Measurements from ENCODE around the gene LCOR. TPM values are rescaled to one million over a fixed set of nuclear protein-coding genes. Genes with fewer than 3 reads are reported as not detected.
A peak's percentile ranks its signal among the peaks of the same experiment; 100 is the strongest.
"Not testable (repeated sequence)": the region's sequence is repeated elsewhere in the genome, so short reads cannot be mapped to it uniquely, and the experiment has no call there.

LCOR gene
- total RNA-seq, 1 experiment from 2014 or later = 56.5 TPM

- in situ Hi-C loops (cut with HindIII; ENCODE audit: low sequenced_read_pairs) = no loop called here
- peak; percentile 57 for DNase-seq (ENCODE audit: low spot score)
These were observed 86.3 kb downstream of the LCOR start for GRCh38 chr10:96918214-96919002.

GRCh38 chr10:96919785-96920430 lies 87.8 kb downstream of the LCOR start:
- in situ Hi-C loops (cut with HindIII; ENCODE audit: low sequenced_read_pairs) = no loop called here
- DNase-seq (ENCODE audit: low spot score) = no peak

DNA sequence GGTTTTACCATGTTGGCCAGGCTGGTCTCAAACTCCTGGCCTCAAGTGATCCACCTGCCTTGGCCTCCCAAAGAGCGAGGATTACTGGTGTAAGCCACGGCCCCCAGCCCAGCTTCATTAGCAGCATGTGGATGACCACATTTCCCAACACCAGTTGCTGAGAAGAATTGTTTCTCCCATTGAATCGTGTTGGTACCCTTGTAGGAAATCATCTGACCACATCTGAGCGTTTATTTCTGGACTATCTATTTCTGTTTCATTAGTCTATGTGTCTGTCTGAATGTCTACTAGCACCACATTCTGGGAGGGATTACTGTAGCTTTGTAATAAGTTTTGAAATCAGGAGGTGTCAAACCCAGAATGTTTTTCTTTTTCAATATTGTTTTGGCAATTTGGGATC lies 89.6 kb downstream of the LCOR start:
- in situ Hi-C loops (cut with HindIII; ENCODE audit: low sequenced_read_pairs) = no loop called here
- DNase-seq (ENCODE audit: low spot score) = no peak

- DNase-seq (ENCODE audit: low spot score) = no peak
- in situ Hi-C loops (cut with HindIII; ENCODE audit: low sequenced_read_pairs) = no loop called here
These were observed 91.2 kb downstream of the LCOR start for GRCh38 chr10:96922978-96923948.

- in situ Hi-C loops (cut with HindIII; ENCODE audit: low sequenced_read_pairs) = no loop called here
- no peak for DNase-seq (ENCODE audit: low spot score)
These were observed 92.8 kb downstream of the LCOR start for GRCh38 chr10:96924861-96925260.

DNA sequence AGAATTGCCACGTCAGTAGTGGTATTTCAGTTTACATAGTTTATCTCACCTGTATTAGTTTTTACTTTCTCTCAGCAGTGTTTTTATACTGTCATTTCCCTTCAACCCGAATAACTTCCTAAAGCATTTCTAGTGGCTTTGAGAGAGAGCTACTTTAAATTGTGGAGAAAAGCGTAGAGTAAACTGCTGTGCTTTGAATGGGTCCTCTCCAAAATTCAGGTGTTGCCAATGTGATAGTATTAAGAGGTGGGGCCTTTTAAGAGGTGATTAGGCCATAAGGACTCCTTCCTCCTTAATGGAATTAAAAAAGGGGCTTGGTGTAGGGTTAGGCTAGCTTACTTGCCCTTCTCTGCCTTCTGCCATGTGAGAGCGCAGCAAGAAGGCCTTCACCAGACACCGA lies 98.4 kb downstream of the LCOR start:
- DNase-seq (ENCODE audit: low spot score) = no peak
- in situ Hi-C loops (cut with HindIII; ENCODE audit: low sequenced_read_pairs) = no loop called here

- no peak for DNase-seq (ENCODE audit: low spot score)
- in situ Hi-C loops (cut with HindIII; ENCODE audit: low sequenced_read_pairs) = no loop called here
These were observed 103.0 kb downstream of the LCOR start for GRCh38 chr10:96935148-96935547.

DNA sequence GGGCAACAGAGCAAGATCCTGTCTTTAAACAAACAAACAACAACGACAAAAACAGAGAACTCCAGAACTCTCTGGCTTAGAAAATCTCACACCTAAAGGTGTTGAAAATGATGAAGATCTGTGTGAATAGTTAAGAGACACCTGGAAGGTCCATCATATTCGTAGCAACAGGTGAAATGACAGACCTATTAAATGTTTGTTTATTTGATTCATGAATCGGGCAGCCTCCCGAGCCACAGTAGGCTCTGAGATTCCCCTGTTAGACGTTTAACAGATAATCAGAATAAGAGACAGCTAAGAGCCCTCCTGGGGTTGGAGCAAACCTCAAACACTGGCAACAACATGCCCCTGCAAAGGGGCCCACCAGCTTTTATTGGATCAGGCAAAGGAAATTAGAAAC lies 103.7 kb downstream of the LCOR start:
- in situ Hi-C loops (cut with HindIII; ENCODE audit: low sequenced_read_pairs) = no loop called here
- DNase-seq (ENCODE audit: low spot score) = no peak

DNA sequence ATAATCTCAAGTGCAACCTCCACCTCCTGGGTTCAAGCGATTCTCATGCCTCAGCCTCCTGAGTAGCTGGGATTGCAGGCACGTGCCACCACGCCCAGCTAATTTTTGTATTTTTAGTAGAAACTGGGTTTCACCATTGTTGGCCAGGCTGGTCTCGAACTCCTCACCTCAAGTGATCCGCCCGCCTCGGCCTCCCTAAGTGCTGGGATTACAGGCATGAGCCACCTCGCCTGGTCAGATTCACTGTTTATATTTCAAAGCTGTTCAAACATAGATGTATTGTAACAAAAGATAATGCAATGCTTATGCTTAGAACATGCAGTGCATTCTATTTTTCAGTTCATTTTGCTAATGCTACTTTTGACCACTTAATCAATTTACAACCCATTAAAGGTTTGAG lies 111.1 kb downstream of the LCOR start:
- DNase-seq (ENCODE audit: low spot score); in situ Hi-C loops (cut with HindIII; ENCODE audit: low sequenced_read_pairs): not testable (repeated sequence)

DNA sequence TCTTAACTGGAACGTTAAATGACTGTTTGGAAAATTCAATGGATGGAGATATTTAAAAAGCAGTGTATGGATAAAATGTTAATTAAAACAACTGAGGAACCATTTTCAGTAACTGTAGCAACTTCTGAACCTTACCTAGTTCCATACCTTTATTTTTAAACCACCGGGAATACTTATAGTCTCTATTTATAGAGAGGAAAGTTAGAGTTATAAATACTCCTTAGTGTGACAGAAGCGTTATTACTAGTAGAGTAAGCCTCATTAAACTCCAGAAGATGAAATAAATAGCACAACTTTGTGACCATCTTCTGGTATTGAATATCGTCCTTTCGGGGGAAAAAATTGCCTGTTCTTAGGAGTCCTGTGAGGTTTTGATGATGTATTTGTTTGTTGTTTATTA lies 114.9 kb downstream of the LCOR start:
- in situ Hi-C loops (cut with HindIII; ENCODE audit: low sequenced_read_pairs) = no loop called here
- no peak for DNase-seq (ENCODE audit: low spot score)

DNA sequence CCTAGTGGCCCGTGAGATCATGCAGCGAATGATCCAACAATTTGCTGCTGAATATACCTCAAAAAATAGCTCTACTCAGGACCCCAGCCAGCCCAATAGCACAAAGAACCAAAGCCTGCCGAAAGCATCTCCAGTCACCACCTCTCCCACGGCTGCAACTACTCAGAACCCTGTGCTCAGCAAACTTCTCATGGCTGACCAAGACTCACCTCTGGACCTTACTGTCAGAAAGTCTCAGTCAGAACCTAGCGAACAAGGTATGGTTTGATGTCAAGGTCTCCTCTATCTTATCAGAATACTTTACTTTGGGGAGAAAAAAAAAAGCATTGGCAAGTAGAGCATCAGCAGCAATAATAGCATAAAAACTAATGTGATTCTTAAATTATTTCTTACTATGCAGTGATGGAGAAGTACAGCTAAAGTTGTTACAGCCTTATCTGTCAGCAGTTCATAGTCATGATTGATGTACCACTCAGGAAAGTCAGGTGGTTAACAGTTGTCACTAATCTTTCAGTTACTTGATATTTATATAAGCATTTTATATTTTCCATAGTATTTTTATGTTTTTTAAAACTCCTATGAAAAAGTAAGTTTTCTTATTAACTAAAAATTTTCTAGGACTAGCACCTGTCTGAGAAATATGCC lies 117.1 kb downstream of the LCOR start:
- in situ Hi-C loops (cut with HindIII; ENCODE audit: low sequenced_read_pairs) = no loop called here
- no peak for DNase-seq (ENCODE audit: low spot score)

DNA sequence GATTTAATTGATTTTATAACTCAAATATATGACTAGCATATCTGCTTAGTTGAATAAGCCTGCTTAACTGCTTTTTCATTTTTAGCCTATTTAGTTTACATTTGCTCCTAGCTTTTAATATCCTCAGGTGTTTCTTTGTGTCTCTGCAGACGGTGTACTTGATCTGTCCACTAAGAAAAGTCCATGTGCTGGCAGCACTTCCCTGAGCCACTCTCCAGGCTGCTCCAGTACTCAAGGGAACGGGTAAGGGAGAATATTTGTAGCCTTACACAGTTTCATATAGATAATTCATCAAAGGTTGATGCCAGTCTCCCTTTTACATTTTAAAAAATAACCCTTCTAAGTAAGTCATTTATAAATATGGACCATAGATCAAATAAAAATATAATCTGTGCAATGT lies 119.9 kb downstream of the LCOR start:
- in situ Hi-C loops (cut with HindIII; ENCODE audit: low sequenced_read_pairs) = no loop called here
- no peak for DNase-seq (ENCODE audit: low spot score)

GRCh38 chr10:96955794-96956193 lies 123.7 kb downstream of the LCOR start:
- no peak for DNase-seq (ENCODE audit: low spot score)
- in situ Hi-C loops (cut with HindIII; ENCODE audit: low sequenced_read_pairs) = no loop called here

DNA sequence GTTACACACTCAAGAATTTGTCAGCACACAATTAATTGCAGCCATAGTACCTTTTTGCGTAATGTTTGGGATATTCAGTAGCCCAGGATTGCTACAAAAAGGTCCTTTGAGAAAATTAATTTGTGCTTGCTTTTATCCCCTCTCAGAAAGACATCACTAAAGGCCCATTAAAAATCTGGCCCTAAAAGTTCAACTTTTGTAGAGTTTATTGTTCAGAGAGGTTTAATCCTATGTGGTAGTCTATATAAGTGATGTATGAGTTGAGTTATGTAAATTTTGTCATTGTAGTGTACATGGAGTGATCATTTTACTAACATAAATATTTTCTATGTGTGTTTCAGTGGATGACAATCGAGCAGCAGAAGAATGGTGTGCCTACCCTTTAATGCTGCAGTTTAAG lies 126.0 kb downstream of the LCOR start:
- DNase-seq (ENCODE audit: low spot score) = no peak
- in situ Hi-C loops (cut with HindIII; ENCODE audit: low sequenced_read_pairs) = no loop called here

DNA sequence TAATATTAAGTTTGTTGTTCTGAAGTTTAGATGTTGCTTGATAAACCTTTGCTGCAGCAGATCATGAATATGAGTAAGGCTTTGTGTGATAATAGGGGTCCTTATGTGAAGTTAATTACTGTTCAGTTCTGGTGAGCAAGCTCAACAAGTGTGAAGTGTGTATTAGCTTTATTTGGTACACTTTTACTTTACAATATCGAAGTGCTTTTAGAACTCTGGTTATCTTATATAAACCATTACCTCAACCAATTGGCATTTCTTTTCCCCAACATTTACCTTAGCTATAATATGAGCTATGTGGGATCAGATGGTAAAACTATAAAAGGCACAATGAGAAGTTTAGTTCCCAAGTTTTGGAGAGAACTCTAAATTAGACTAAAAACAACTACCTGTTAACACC lies 127.6 kb downstream of the LCOR start:
- no peak for DNase-seq (ENCODE audit: low spot score)
- in situ Hi-C loops (cut with HindIII; ENCODE audit: low sequenced_read_pairs) = no loop called here

DNA sequence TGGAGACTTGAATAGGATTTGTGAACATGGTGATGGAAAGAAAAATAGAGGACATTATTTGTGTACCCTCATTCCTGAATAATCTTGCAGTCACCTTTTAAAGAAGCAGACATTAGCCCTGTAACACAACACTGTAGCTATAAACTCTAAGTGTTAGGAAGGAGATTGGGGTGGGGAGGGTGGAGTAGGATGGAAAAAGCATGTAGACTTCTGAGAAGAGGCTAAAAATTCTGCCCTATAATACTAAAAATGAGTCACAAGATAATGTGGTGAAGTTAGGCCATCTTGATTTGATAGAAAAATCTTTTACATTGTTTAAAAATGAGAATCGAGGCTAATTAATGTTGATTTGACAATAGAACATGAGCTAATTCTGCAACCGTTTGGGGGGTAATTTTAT lies 128.8 kb downstream of the LCOR start:
- in situ Hi-C loops (cut with HindIII; ENCODE audit: low sequenced_read_pairs) = no loop called here
- no peak for DNase-seq (ENCODE audit: low spot score)

GRCh38 chr10:96964131-96964530 lies 132.0 kb downstream of the LCOR start:
- in situ Hi-C loops (cut with HindIII; ENCODE audit: low sequenced_read_pairs) = no loop called here
- DNase-seq (ENCODE audit: low spot score) = no peak

GRCh38 chr10:96967847-96968246 lies 135.7 kb downstream of the LCOR start:
- in situ Hi-C loops (cut with HindIII; ENCODE audit: low sequenced_read_pairs) = no loop called here
- DNase-seq (ENCODE audit: low spot score) = no peak

DNA sequence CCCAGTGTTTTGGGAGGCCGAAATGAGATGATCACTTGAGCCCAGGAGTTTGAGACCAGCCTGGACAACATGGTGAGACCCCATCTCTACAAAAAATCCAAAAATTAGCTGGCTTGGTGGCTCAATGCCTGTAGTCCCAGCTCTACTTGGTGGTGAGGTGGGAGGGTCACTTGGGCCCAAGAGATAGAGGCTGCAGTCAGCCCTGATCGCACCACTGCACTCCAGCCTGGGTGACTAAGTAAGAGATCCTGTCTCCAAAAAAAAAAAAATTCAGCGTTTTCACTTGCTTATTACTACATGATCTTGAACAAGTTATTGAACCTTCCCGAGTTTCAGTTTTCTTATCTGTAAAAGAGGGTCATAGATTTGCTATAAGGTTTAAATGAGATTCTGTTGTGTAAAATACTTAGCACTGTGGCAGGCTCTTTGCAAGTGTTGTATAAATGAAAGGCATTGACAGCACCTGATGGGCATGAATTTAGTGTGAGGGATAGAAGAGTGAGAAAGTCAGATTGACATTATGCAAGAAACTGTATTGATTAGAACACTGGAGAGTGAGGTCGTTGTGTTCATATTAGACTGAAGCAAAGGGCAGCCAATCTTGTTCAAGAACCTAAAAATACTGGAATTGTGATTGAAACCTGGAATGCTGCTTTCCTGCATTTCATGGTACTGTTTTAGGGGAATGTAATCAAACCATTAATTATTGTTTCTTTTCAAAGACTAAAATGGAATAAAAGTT lies 136.8 kb downstream of the LCOR start:
- DNase-seq (ENCODE audit: low spot score) = no peak
- in situ Hi-C loops (cut with HindIII; ENCODE audit: low sequenced_read_pairs) = no loop called here

Data from G401 (cell line).